AG04450 (cell line): Measurements from ENCODE around the gene CCL22. TPM values are rescaled to one million over a fixed set of nuclear protein-coding genes. Genes with fewer than 3 reads are reported as not detected.

Experiments
- CTCF ChIA-PET: fragments of 300-600, 350-600 bp; formaldehyde crosslinking; extraction: SDS; loops from one replicate; lab custom pipeline; 2022; ENCODE audit warnings: antibody characterized with exemption, inconsistent platforms; lab: Charles Lee
- POLR2A ChIA-PET: fragments of 350-600 bp; formaldehyde crosslinking; extraction: SDS; loops from one replicate; lab custom pipeline; 2021; ENCODE audit warnings: antibody characterized with exemption, inconsistent platforms; lab: Yijun Ruan, JAX
- DNase-seq: peaks from one replicate; pipeline ENCODE4 v3.0.0-alpha.2; 2011; ENCODE audit warnings: low read depth, low spot score
- H3K27ac ChIP-seq: one replicate; pipeline ENCODE4 v1.5.1; 2012; ENCODE audit warnings: low read depth, low read length, control low read depth
- H3K27me3 ChIP-seq: one replicate; pipeline ENCODE4 v1.6.0; 2012; ENCODE audit warnings: low read length; ENCODE audit not compliant: control insufficient read depth, insufficient read depth
- H3K4me3 ChIP-seq: 2 replicates; pipeline ENCODE4 v1.5.1; 2011; ENCODE audit warnings: mild to moderate bottlenecking, low read depth, low read length, control low read depth
- H3K9me3 ChIP-seq: 2 replicates; pipeline ENCODE4 v1.5.1; 2012; ENCODE audit warnings: low read length; ENCODE audit not compliant: control insufficient read depth, insufficient read depth
- CTCF ChIP-seq: IDR thresholded peaks from 2 replicates; pipeline ENCODE4 v1.5.1; 2011; ENCODE audit warnings: low read depth, low read length, control low read depth, inconsistent platforms
- polyA plus RNA-seq: library from polyadenylated mRNA; depleted of rRNA; stranded (reverse); fragments of >200 nt; gene quantifications from 2 replicates; pipeline ENCODE4 v1.2.3, GENCODE V29; 2011

Gene CCL22
- polyA plus RNA-seq, 1 experiment: not detected

- Histone ChIP-seq H3K27ac (no peak overlapping the region), H3K4me3 (no peak overlapping the region), H3K27me3 (peaks cover 11% of the 10 kb centered on the region), H3K9me3 (no peaks in the 10 kb centered on the region)
- ChIA-PET CTCF (interaction anchor here (0.7 kb wide), 1 partner anchor 36 kb away, joined by 3 read pairs; no protein-coding TSS in a partner anchor), POLR2A (interaction anchor here (0.6 kb wide), 1 partner anchor 70 kb away, joined by 4 read pairs; no protein-coding TSS in a partner anchor)
- no peak for DNase-seq
- no peak for TF ChIP-seq CTCF
Measured at GRCh38 chr16:57380671-57381462, 22.3 kb downstream of the CCL22 start.

- ChIA-PET POLR2A (no interaction called here), CTCF (interaction anchor here (0.7 kb wide), 1 partner anchor 34 kb away, joined by 3 read pairs; no protein-coding TSS in a partner anchor)
- Histone ChIP-seq H3K27ac (no peak overlapping the region), H3K9me3 (no peaks in the 10 kb centered on the region), H3K27me3 (peaks cover 17% of the 10 kb centered on the region), H3K4me3 (no peak overlapping the region)
- DNase-seq: no peak
- TF ChIP-seq CTCF: no peak
Measured at GRCh38 chr16:57381791-57382534, 23.4 kb downstream of the CCL22 start.

- Histone ChIP-seq H3K9me3 (no peaks in the 10 kb centered on the region), H3K27ac (no peak overlapping the region), H3K27me3 (peaks cover 22% of the 10 kb centered on the region), H3K4me3 (no peak overlapping the region)
- ChIA-PET CTCF (no interaction called here), POLR2A (no interaction called here)
- no peak for TF ChIP-seq CTCF
- DNase-seq: no peak
Measured at GRCh38 chr16:57382535-57383275, 24.1 kb downstream of the CCL22 start.

GRCh38 chr16:57383276-57384247 is 25.0 kb downstream of the CCL22 start:
- ChIA-PET CTCF (no interaction called here), POLR2A (no interaction called here)
- H3K4me3 ChIP-seq: no peak overlapping the region
- TF ChIP-seq CTCF: no peak
- H3K27me3 ChIP-seq: peaks cover 24% of the 10 kb centered on the region
- H3K9me3 ChIP-seq: no peaks in the 10 kb centered on the region
- DNase-seq: no peak
- no peak overlapping the region for H3K27ac ChIP-seq
